ENCODE data around the gene CDK5R1.

- TF ChIP-seq CTCF (IDR thresholded peaks at IDR 0.05): no peak
- no peak for TF ChIP-seq EZH2 (IDR thresholded peaks at IDR 0.05; ENCODE audit: borderline replicate concordance, insufficient read depth, low read depth, low read length, poor library complexity, severe bottlenecking)
Measured at GRCh38 chr17:32516940-32517701, 30.3 kb downstream of the CDK5R1 start.
